CD4-positive, alpha-beta memory T cell (primary cell): Measurements from ENCODE around the gene TMC3. TPM values are rescaled to one million over a fixed set of nuclear protein-coding genes. Genes with fewer than 3 reads are reported as not detected.
"Not testable (repeated sequence)": the region's sequence is repeated elsewhere in the genome, so short reads cannot be mapped to it uniquely, and the experiment has no call there.

ENCODE experiments used
- CTCF ChIA-PET: fragments of 350-600 bp; sonication (Branson Sonifier 250); formaldehyde crosslinking; loops from one replicate; lab custom pipeline; 2021; ENCODE audit warnings: inconsistent platforms; ENCODE audit not compliant: partially characterized antibody; lab: Charles Lee
- POLR2A ChIA-PET: fragments of 350-600 bp; sonication (Branson Sonifier 250); formaldehyde crosslinking; loops from one replicate; lab custom pipeline; 2021; ENCODE audit not compliant: partially characterized antibody; lab: Charles Lee
- DNase-seq, 5 donors: peaks; one replicate each; pipeline versions ENCODE4 v3.0.0 to v3.0.0-alpha.2; 2020 to 2022; ENCODE audit warnings: mixed read lengths in 1 of 5
- H3K27ac ChIP-seq: one replicate; pipeline ENCODE4 v1.7.0; 2013; ENCODE audit warnings: low read depth, low read length
- H3K27me3 ChIP-seq: 2 replicates; pipeline ENCODE4 v1.7.0; 2013; ENCODE audit warnings: mild to moderate bottlenecking, low read length, moderate library complexity; ENCODE audit not compliant: insufficient read depth
- H3K36me3 ChIP-seq: 2 replicates; pipeline ENCODE4 v1.7.0; 2013; ENCODE audit warnings: mild to moderate bottlenecking, low read length, moderate library complexity; ENCODE audit not compliant: insufficient read depth
- H3K4me1 ChIP-seq: 2 replicates; pipeline ENCODE4 v1.7.0; 2013; ENCODE audit warnings: mild to moderate bottlenecking, low read length, moderate library complexity; ENCODE audit not compliant: insufficient read depth
- H3K4me3 ChIP-seq, 2 donors: one replicate each; pipeline ENCODE4 v1.7.0; 2013; ENCODE audit warnings: low read length in 2 of 2, mild to moderate bottlenecking in 1 of 2
- H3K9me3 ChIP-seq, 2 donors: one replicate each; pipeline ENCODE4 v1.7.0; 2013; ENCODE audit warnings: low read length in 2 of 2, control low read depth in 1 of 2; ENCODE audit not compliant: control insufficient read depth in 1 of 2
- H3K27ac Mint-ChIP-seq, 7 donors: one replicate each; pipeline ENCODE4 v1.8.0; 2020 to 2021; ENCODE audit warnings: mixed read lengths in 7 of 7, mild to moderate bottlenecking in 6 of 7, inconsistent platforms in 3 of 7, moderate library complexity in 3 of 7
- H3K27me3 Mint-ChIP-seq, 2 donors: one replicate each; pipeline ENCODE4 v1.8.0; 2020 to 2021; ENCODE audit warnings: mixed read lengths in 2 of 2
- H3K36me3 Mint-ChIP-seq, 2 donors: one replicate each; pipeline ENCODE4 v1.8.0; 2020 to 2021; ENCODE audit warnings: mixed read lengths in 2 of 2, inconsistent platforms in 1 of 2, mild to moderate bottlenecking in 1 of 2
- H3K4me1 Mint-ChIP-seq, 4 donors: one replicate each; pipeline ENCODE4 v1.8.0; 2020 to 2021; ENCODE audit warnings: mixed read lengths in 4 of 4, mild to moderate bottlenecking in 1 of 4
- H3K4me3 Mint-ChIP-seq, 8 donors: one replicate each; pipeline ENCODE4 v1.8.0; 2020 to 2021; ENCODE audit warnings: mixed read lengths in 8 of 8, mild to moderate bottlenecking in 7 of 8, moderate library complexity in 6 of 8, inconsistent platforms in 3 of 8
- H3K9me3 Mint-ChIP-seq, 8 donors: one replicate each; pipeline ENCODE4 v1.8.0; 2020 to 2021; ENCODE audit warnings: mixed read lengths in 8 of 8, mild to moderate bottlenecking in 5 of 8, inconsistent platforms in 3 of 8, moderate library complexity in 1 of 8
- intact Hi-C: fragments of 100-400 bp; cut with micrococcal nuclease; formaldehyde crosslinking; loops from one replicate; pipeline ENCODE4 v1.15.1; 2023
- polyA plus RNA-seq, 2 donors: library from polyadenylated mRNA; unstranded; fragments of 300-500 nt; fragmentation: Illumina TruSeq; gene quantifications; one replicate each; pipeline ENCODE4 v1.2.3, GENCODE V29; 2021
- total RNA-seq, 2 experiments: library from RNA; stranded (reverse); gene quantifications; one replicate each; pipeline ENCODE4 v1.2.3, GENCODE V29; 2021

TMC3 gene
- total and polyA plus RNA-seq, 4 experiments from 2014 or later, result 0.05 TPM; not detected in 3

DNA sequence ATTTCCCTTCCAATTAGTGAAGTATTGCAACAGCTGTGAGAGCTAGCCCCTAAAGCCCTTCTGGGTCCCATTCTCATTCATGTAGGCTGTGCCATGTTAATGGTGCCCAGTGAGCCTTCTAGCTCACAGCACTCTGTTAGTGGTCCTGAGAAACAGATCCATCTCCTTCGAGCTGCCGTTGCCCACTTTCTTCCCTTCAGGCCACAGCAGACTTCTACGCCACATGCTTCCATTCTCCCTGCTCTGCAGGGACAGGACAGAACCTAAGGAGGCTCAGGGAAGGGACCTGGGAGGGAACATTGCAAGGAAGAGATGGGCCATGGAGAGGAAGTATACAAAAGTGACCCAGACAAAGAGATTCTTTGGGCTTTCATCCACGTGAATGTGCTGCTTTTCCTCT, 38.4 kb downstream of the TMC3 start:
- H3K9me3 Mint-ChIP-seq, result no peaks in the 10 kb centered on the region
- H3K4me1 Mint-ChIP-seq, result peaks cover 0 to 7% (median 2%) of the 10 kb centered on the region in 4 donors
- intact Hi-C loops, result loop anchor here (1.0 to 10.0 kb wide), 3 partner anchors 59 to 181 kb away; no protein-coding TSS in a partner anchor
- DNase-seq, result no peak
- ChIA-PET POLR2A (interaction anchor here (0.8 to 2.2 kb wide), 5 partner anchors 12 to 60 kb away, joined by 3 to 7 read pairs (median 4); partner anchors contain the start of gene STARD5), CTCF (interaction anchor here (0.9 to 7.8 kb wide), 18 partner anchors 9 to 230 kb away, joined by 3 to 142 read pairs (median 6); no protein-coding TSS in a partner anchor)
- no peak overlapping the region for H3K4me3 Mint-ChIP-seq
- H3K36me3 ChIP-seq, result no peaks in the 10 kb centered on the region
- no peaks in the 10 kb centered on the region for H3K27me3 Mint-ChIP-seq
- no peaks in the 10 kb centered on the region for H3K36me3 Mint-ChIP-seq
- no peaks in the 10 kb centered on the region for H3K9me3 ChIP-seq
- H3K27me3 ChIP-seq, result no peaks in the 10 kb centered on the region
- no peak overlapping the region for H3K27ac ChIP-seq
- no peaks in the 10 kb centered on the region for H3K4me1 ChIP-seq
- H3K4me3 ChIP-seq, result no peak overlapping the region
- no peak overlapping the region for H3K27ac Mint-ChIP-seq

DNA sequence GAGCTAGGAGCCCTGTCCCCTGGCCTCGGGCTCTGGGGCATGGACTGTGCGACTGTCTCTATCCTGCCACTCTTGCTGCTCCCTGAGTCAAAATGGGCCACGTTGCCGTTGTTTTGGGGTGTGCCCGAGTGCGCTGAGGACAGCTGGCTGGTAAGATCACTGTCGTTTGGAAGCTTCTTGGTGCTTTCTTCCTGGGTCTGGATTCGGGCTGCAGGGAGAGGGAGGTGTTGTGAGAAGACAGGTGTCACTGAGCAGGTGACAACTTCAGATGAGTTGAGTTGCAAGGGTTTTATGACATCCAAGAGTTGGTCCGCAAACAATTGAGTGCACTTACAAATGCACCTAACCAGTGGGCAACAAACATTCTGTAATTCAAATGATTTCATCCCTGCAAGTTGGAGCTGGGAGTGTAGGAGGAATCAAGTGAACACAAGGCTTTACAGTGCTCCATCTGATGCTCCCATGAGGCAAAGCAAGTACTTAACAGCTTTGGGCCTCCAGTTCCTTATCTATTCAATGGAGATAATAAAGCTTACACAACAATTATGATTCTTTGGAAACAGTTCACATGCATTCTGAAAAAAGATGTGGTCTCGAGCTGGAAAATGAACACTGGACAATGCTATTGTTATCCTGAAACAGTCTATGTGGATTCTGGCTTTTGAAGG, 39.1 kb downstream of the TMC3 start:
- intact Hi-C loops, result loop anchor here (10.0 kb wide), 2 partner anchors 60 to 180 kb away; no protein-coding TSS in a partner anchor
- no peak for DNase-seq
- H3K27ac ChIP-seq, result no peak overlapping the region
- Mint-ChIP-seq H3K9me3 (no peaks in the 10 kb centered on the region), H3K4me3 (no peak overlapping the region), H3K27me3 (no peaks in the 10 kb centered on the region), H3K36me3 (no peaks in the 10 kb centered on the region), H3K4me1 (peaks cover 0 to 7% (median 3%) of the 10 kb centered on the region in 4 donors), H3K27ac (peak overlapping the region in 2 of 7 donors; percentile 25 to 36)
- no peaks in the 10 kb centered on the region for H3K4me1 ChIP-seq
- ChIA-PET POLR2A (interaction anchor here (0.6 to 2.2 kb wide), 6 partner anchors 11 to 60 kb away, joined by 3 to 7 read pairs (median 4); partner anchors contain the start of gene STARD5), CTCF (interaction anchor here (0.7 to 7.8 kb wide), 18 partner anchors 10 to 229 kb away, joined by 3 to 142 read pairs (median 5); no protein-coding TSS in a partner anchor)
- no peaks in the 10 kb centered on the region for H3K36me3 ChIP-seq
- no peaks in the 10 kb centered on the region for H3K27me3 ChIP-seq
- no peak overlapping the region for H3K4me3 ChIP-seq
- H3K9me3 ChIP-seq, result no peaks in the 10 kb centered on the region

DNA sequence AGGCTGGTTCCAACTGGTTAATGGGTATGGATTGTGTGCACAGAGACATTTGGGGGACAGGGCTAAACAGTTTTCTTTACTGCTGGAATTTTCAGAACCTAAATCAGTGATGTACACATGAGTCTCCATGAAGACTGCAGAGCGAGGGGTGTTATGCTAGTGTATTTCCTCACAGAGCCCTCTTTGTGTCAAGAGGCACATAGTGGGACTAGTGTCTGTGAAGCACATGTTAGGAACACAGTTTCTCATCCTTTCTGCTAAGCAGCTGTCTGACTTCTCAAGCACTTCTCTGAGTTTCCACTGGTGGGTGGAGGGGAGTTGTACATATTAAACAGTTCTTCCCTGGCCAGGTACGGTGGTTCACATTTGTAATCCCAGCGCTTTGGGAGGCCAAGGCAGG, 40.6 kb downstream of the TMC3 start:
- H3K9me3 ChIP-seq, result no peaks in the 10 kb centered on the region
- Mint-ChIP-seq H3K4me3 (no peak overlapping the region), H3K9me3 (no peaks in the 10 kb centered on the region), H3K36me3 (no peaks in the 10 kb centered on the region), H3K4me1 (peaks cover 0 to 7% (median 3%) of the 10 kb centered on the region in 4 donors), H3K27me3 (no peaks in the 10 kb centered on the region), H3K27ac (peak overlapping the region in 1 of 7 donors; percentile 39)
- H3K36me3 ChIP-seq, result no peaks in the 10 kb centered on the region
- H3K27ac ChIP-seq, result no peak overlapping the region
- intact Hi-C loops, result loop anchor here (10.0 kb wide), 2 partner anchors 61 to 179 kb away; no protein-coding TSS in a partner anchor
- H3K4me3 ChIP-seq, result no peak overlapping the region
- POLR2A ChIA-PET, result interaction anchor here (0.8 to 1.8 kb wide), 3 partner anchors 8 to 32 kb away, joined by 3 to 7 read pairs (median 4); no protein-coding TSS in a partner anchor
- CTCF ChIA-PET, result interaction anchor here (1.5 to 7.8 kb wide), 4 partner anchors 60 to 73 kb away, joined by 3 to 142 read pairs (median 6); no protein-coding TSS in a partner anchor
- H3K27me3 ChIP-seq, result no peaks in the 10 kb centered on the region
- no peak for DNase-seq
- no peaks in the 10 kb centered on the region for H3K4me1 ChIP-seq

- intact Hi-C loops, result loop anchor here (10.0 kb wide), 2 partner anchors 62 to 178 kb away; no protein-coding TSS in a partner anchor
- no peaks in the 10 kb centered on the region for H3K4me1 ChIP-seq
- no peak overlapping the region for H3K4me3 ChIP-seq
- DNase-seq, result no peak
- no peaks in the 10 kb centered on the region for H3K27me3 Mint-ChIP-seq
- peaks cover 0 to 7% (median 3%) of the 10 kb centered on the region in 4 donors for H3K4me1 Mint-ChIP-seq
- H3K27ac Mint-ChIP-seq, result no peak overlapping the region
- CTCF ChIA-PET, result interaction anchor here (1.4 to 1.8 kb wide), 4 partner anchors 23 to 66 kb away, joined by 3 to 9 read pairs (median 6); no protein-coding TSS in a partner anchor
- no peaks in the 10 kb centered on the region for H3K36me3 ChIP-seq
- H3K4me3 Mint-ChIP-seq, result no peak overlapping the region
- POLR2A ChIA-PET, result interaction anchor here (1.2 kb wide), 1 partner anchor 30 kb away, joined by 4 read pairs; no protein-coding TSS in a partner anchor
- no peaks in the 10 kb centered on the region for H3K36me3 Mint-ChIP-seq
- no peaks in the 10 kb centered on the region for H3K9me3 ChIP-seq
- no peaks in the 10 kb centered on the region for H3K27me3 ChIP-seq
- no peak overlapping the region for H3K27ac ChIP-seq
- H3K9me3 Mint-ChIP-seq, result no peaks in the 10 kb centered on the region
Observed at GRCh38 chr15:81332326-81332725, 41.7 kb downstream of the TMC3 start.

DNA sequence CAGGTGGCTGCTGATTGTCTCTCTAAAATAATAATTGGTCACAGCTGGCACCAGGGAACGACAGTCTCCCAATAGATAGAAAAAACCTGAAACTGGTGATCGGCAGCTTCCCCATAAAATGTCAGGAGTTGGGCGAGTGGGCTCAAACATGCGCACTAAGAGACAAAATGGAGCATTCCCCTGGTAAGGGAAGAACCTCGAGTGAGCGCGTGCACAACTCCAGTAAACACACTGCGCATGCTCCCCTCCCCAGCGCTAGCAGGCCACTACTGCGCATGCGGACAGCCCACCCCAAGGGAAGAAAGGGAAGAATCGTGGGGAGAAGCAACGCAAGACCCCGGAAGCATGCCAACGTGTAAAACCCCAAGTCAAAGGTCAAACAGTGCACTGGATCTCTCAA, 42.4 kb downstream of the TMC3 start:
- peaks cover 0 to 5% (median 3%) of the 10 kb centered on the region in 4 donors for H3K4me1 Mint-ChIP-seq
- no peaks in the 10 kb centered on the region for H3K9me3 Mint-ChIP-seq
- Histone ChIP-seq H3K4me1 (no peaks in the 10 kb centered on the region), H3K27me3 (no peaks in the 10 kb centered on the region), H3K36me3 (no peaks in the 10 kb centered on the region), H3K9me3 (no peaks in the 10 kb centered on the region), H3K27ac (no peak overlapping the region), H3K4me3 (no peak overlapping the region)
- CTCF ChIA-PET, result interaction anchor here (1.2 to 1.8 kb wide), 4 partner anchors 24 to 65 kb away, joined by 3 to 9 read pairs (median 5); no protein-coding TSS in a partner anchor
- no peaks in the 10 kb centered on the region for H3K36me3 Mint-ChIP-seq
- no peak overlapping the region for H3K4me3 Mint-ChIP-seq
- POLR2A ChIA-PET, result no interaction called here
- no peak overlapping the region for H3K27ac Mint-ChIP-seq
- no peak for DNase-seq
- intact Hi-C loops, result loop anchor here (10.0 kb wide), 2 partner anchors 63 to 177 kb away; no protein-coding TSS in a partner anchor
- H3K27me3 Mint-ChIP-seq, result no peaks in the 10 kb centered on the region

DNA sequence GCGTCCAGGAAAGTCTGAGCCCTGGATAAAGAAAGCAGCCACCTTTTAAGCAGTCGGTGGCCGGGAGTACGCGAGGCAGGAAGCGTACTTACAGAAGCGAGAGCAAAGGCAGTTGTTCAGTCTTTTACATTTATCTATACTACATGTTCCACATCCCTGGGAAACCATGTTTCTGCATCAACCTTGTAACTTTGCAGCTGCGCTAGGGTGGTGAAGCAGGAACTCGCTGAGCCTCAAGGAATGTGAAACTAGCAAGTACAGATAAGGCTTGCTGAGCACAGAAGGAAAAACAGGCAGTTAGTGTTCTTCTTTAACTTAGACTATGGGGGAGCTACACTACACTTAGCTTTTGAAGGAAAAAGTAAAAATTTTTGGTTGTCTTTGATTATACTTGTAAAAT, 42.9 kb downstream of the TMC3 start:
- H3K9me3 ChIP-seq, H3K4me1 ChIP-seq, H3K4me1 Mint-ChIP-seq, H3K36me3 Mint-ChIP-seq, H3K4me3 ChIP-seq, POLR2A ChIA-PET, DNase-seq, H3K4me3 Mint-ChIP-seq, H3K27me3 ChIP-seq, H3K9me3 Mint-ChIP-seq, H3K27ac ChIP-seq, H3K36me3 ChIP-seq, H3K27me3 Mint-ChIP-seq: not testable (repeated sequence)
- H3K27ac Mint-ChIP-seq, result peak overlapping the region in 1 of 7 donors; percentile 70
- CTCF ChIA-PET, result interaction anchor here (1.2 to 1.8 kb wide), 3 partner anchors 28 to 65 kb away, joined by 3 to 9 read pairs (median 7); no protein-coding TSS in a partner anchor
- intact Hi-C loops, result loop anchor here (10.0 kb wide), 2 partner anchors 64 to 176 kb away; no protein-coding TSS in a partner anchor
